ENCODE measurements around the gene SLC3A2.

The SLC3A2 gene

DNA sequence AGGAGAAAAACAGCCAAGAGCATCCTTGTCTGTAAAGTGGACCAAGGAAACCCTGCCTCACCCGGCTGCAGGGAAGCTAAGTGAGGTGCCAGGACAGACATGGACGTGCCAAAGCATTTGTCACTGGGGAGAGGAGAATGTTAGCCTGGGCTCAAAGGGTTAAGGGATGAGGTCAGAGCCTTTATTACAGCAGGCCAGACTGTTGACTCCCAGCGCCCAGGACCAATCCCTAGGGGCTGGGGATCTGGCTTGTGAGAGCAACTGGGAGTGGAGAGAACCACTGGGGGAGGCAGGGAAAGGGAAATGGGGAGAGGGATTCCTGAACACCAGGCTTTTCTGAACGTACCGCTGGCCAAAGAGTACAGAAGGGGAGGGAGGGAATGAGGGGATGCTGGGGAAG is 37.8 kb downstream of the SLC3A2 start:
- H3K4me3 ChIP-seq (replicated peaks in 1 of 2; ENCODE audit: low read depth in 2 of 2, low read length in 2 of 2): no peak overlapping the region
- TF ChIP-seq, protein P1, sequence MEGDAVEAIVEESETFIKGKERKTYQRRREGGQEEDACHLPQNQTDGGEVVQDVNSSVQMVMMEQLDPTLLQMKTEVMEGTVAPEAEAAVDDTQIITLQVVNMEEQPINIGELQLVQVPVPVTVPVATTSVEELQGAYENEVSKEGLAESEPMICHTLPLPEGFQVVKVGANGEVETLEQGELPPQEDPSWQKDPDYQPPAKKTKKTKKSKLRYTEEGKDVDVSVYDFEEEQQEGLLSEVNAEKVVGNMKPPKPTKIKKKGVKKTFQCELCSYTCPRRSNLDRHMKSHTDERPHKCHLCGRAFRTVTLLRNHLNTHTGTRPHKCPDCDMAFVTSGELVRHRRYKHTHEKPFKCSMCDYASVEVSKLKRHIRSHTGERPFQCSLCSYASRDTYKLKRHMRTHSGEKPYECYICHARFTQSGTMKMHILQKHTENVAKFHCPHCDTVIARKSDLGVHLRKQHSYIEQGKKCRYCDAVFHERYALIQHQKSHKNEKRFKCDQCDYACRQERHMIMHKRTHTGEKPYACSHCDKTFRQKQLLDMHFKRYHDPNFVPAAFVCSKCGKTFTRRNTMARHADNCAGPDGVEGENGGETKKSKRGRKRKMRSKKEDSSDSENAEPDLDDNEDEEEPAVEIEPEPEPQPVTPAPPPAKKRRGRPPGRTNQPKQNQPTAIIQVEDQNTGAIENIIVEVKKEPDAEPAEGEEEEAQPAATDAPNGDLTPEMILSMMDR (IDR thresholded peaks at IDR 0.05; ENCODE audit: low read depth, low read length): no peak
- peak in 1 of 2 donors; percentile 18 for DNase-seq (ENCODE audit: low read depth in 2 of 2)

DNA sequence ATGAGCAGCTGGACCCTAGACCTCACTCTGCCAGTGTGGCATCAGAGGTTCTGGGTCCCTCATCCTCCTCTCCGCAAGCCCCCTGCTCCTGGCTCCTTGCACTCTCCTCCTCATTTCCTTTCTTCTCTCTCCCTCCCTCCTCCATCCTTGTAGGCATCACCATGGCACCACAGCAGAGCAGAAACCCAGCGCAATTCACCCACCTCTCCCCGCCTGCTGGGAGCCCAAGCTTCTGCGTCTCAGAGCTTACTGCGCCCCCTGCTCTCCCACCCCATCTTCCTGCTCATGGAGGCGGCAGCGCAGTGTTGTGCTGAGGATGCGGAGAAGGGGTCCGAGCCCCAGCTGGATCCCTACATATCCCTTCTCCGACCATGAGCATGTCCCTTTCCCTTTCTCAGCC is 38.8 kb downstream of the SLC3A2 start:
- DNase-seq (ENCODE audit: low read depth in 2 of 2): no peak
- TF ChIP-seq, protein P1 (IDR thresholded peaks at IDR 0.05; ENCODE audit: low read depth, low read length): no peak
- no peak overlapping the region for H3K4me3 ChIP-seq (replicated peaks in 1 of 2; ENCODE audit: low read depth in 2 of 2, low read length in 2 of 2)

DNA sequence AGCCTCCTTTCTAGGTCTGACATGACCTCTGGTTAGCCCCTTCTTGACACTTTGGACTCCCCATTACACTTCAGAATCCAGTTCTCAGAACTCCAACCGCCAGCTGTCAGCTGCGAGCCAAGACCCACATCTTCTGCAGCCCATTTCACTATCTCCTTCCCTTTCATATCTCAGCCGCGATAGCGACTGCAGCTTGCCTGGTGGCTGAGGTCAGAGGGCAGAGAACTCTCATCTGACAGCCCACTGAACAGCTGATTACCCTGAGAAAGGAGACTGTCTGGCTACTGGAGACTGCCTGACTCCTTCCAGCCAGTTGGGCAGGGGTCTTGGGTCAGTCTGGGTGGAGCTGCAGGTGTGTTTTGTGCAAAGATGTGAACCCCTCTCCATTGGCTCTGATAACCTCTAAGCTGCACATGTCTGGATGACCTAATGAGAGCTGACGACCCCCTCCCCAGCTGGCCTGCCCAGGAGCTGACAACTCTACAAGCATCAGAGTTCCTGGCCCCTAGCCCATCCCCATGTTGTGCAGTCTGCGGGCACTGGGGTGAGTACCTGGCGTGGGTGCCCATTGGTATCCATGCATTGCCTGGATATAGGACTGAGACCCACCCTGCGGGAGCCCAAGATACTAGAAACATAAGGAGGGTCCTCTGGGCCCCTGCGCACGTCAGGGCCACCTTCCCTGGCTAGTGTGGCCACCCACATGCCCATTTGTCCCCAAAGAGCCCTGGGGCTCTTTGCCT is 39.4 kb downstream of the SLC3A2 start:
- no peak overlapping the region for H3K4me3 ChIP-seq (replicated peaks in 1 of 2; ENCODE audit: low read depth in 2 of 2, low read length in 2 of 2)
- TF ChIP-seq, protein P1 (IDR thresholded peaks at IDR 0.05; ENCODE audit: low read depth, low read length): no peak
- no peak for DNase-seq (ENCODE audit: low read depth in 2 of 2)

DNA sequence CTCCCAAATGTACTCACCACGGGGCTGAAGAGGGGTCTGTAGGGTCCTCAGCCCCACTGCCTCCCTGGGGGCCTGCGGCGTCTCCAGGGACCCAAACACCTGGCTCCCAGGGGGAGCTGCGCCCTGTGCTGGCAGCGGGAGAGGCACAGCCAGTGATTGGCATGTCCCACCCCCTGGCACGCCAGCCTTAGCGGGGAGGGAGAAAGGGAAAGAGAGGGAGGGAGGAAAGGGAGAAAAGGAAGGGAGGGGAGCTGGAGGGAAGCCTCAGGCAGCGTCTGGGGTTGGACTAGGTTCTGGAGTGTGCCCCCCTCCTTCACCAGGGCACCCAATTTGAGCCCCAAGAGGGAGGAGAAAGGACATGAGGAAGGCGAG is 40.5 kb downstream of the SLC3A2 start, which contains the start of gene CHRM1:
TSS of gene CHRM1 (minus strand) at position 163 of the 372 bp plus-strand sequence. CDS start 10,263 bp downstream, outside the sequence.
- no peak within 1 kb of the TSS for H3K4me3 ChIP-seq (replicated peaks in 1 of 2; ENCODE audit: low read depth in 2 of 2, low read length in 2 of 2)
- DNase-seq (ENCODE audit: low read depth in 2 of 2): no peak
- TF ChIP-seq, protein P1 (IDR thresholded peaks at IDR 0.05; ENCODE audit: low read depth, low read length): no peak

DNA sequence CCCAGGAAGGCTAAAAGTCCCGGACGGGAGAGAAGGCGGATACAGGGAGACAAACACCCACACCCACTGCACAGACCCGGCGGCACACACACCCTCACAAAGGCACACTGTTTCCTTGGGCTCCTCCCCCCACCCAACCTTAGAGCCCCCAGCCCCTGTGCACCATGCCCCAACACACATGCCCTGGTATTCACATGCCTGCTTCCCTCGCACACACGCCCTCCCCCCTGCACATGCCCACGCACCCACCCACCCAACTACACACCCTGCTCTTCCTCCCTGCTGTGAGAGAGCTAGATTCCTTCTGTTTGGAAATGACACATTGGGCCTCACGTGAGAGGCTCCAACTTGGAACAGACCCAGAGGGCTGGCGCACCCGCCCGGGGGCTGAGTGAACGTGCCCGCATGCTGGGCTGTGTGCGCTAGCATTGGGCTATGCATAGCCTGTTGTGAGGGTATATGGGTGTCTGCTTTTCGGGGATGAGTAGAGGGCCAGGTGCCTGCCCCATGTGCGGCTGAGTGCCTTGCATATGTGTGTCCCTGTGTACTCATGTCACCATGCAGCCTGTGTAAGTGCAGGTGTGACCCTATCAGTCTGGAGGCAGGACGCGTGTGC is 41.0 kb downstream of the SLC3A2 start:
- H3K4me3 ChIP-seq (replicated peaks in 1 of 2; ENCODE audit: low read depth in 2 of 2, low read length in 2 of 2): no peak overlapping the region
- TF ChIP-seq, protein P1 (IDR thresholded peaks at IDR 0.05; ENCODE audit: low read depth, low read length): no peak
- DNase-seq (ENCODE audit: low read depth in 2 of 2): peak in 1 of 2 donors; percentile 25

DNA sequence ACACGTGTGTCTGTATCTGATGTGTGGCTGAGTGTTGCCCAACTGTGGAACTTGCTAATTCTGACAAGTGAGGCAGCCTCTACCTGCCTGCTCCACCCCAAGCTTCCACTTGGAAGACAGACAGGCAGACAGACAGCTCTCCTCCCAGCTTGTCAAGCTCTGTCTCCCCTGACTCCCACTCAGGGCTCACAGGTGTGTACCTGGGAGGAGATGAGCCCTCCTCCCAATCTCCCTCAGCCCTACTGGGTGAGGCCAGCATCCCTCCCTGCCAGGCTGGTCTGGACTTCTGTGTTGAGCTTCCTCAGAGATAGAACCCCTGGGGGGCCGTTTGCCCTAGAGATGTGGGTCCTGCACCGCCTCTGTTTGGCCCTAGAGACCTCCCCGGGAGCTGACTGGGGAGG is 41.5 kb downstream of the SLC3A2 start:
- no peak for DNase-seq (ENCODE audit: low read depth in 2 of 2)
- TF ChIP-seq, protein P1 (IDR thresholded peaks at IDR 0.05; ENCODE audit: low read depth, low read length): no peak

More for the DNA sequence above, 41.5 kb downstream of the SLC3A2 start:
- H3K4me3 ChIP-seq (replicated peaks in 1 of 2; ENCODE audit: low read depth in 2 of 2, low read length in 2 of 2): no peak overlapping the region
